Measurements from ENCODE around the gene CLNK.

Gene CLNK

GRCh38 chr4:10688846-10689245 is 4.3 kb upstream of the CLNK start:
- Histone ChIP-seq H4K20me1 (no peaks in the 10 kb centered on the region), H3K27me3 (no peaks in the 10 kb centered on the region), H3K4me3 (no peak overlapping the region), H3K9me3 (no peaks in the 10 kb centered on the region), H3K36me3 (no peaks in the 10 kb centered on the region), H3K4me1 (no peaks in the 10 kb centered on the region), H3K4me2 (no peak overlapping the region), H3K27ac (no peak overlapping the region), H3K9ac (no peak overlapping the region)
- no peak for TF ChIP-seq Cebpa-rat (IDR thresholded peaks at IDR 0.05)

GRCh38 chr4:10688022-10688421 is 3.5 kb upstream of the CLNK start:
- Histone ChIP-seq H3K27ac (no peak overlapping the region), H3K4me2 (no peak overlapping the region), H3K36me3 (no peaks in the 10 kb centered on the region), H4K20me1 (no peaks in the 10 kb centered on the region), H3K4me3 (no peak overlapping the region), H3K27me3 (no peaks in the 10 kb centered on the region), H3K9me3 (no peaks in the 10 kb centered on the region), H3K9ac (no peak overlapping the region), H3K4me1 (no peaks in the 10 kb centered on the region)
- TF ChIP-seq Cebpa-rat (IDR thresholded peaks at IDR 0.05): no peak

GRCh38 chr4:10687526-10687925 is 3.0 kb upstream of the CLNK start:
- H3K4me2 ChIP-seq: no peak overlapping the region
- no peaks in the 10 kb centered on the region for H4K20me1 ChIP-seq
- no peaks in the 10 kb centered on the region for H3K4me1 ChIP-seq
- H3K4me3 ChIP-seq: no peak overlapping the region
- no peak overlapping the region for H3K27ac ChIP-seq
- no peak for TF ChIP-seq Cebpa-rat (IDR thresholded peaks at IDR 0.05)
- H3K27me3 ChIP-seq: no peaks in the 10 kb centered on the region
- H3K36me3 ChIP-seq: no peaks in the 10 kb centered on the region
- no peaks in the 10 kb centered on the region for H3K9me3 ChIP-seq
- no peak overlapping the region for H3K9ac ChIP-seq

GRCh38 chr4:10682397-10682796 is 2.2 kb downstream of the CLNK start:
- no peak overlapping the region for H3K4me3 ChIP-seq
- no peaks in the 10 kb centered on the region for H3K36me3 ChIP-seq
- no peak overlapping the region for H3K27ac ChIP-seq
- H3K9ac ChIP-seq: no peak overlapping the region
- no peak overlapping the region for H3K4me2 ChIP-seq
- H3K4me1 ChIP-seq: no peaks in the 10 kb centered on the region
- peaks cover 5% of the 10 kb centered on the region; the same call in 1 of the 2 replicates for H3K9me3 ChIP-seq
- TF ChIP-seq Cebpa-rat (IDR thresholded peaks at IDR 0.05): no peak
- H4K20me1 ChIP-seq: no peaks in the 10 kb centered on the region
- no peaks in the 10 kb centered on the region for H3K27me3 ChIP-seq

- Histone ChIP-seq H3K27ac (no peak overlapping the region), H3K4me1 (peaks cover 17% of the 10 kb centered on the region)
- no peak for TF ChIP-seq Cebpa-rat (IDR thresholded peaks at IDR 0.05)
These were observed 6.6 kb downstream of the CLNK start for GRCh38 chr4:10677796-10678497.

GRCh38 chr4:10673817-10674369 is 10.7 kb downstream of the CLNK start:
- Histone ChIP-seq H3K27me3 (no peaks in the 10 kb centered on the region), H3K27ac (no peak overlapping the region), H3K9me3 (peaks cover 7% of the 10 kb centered on the region; the same call in 1 of the 2 replicates), H3K4me3 (no peak overlapping the region), H3K4me1 (peaks cover 31% of the 10 kb centered on the region), H3K4me2 (no peak overlapping the region), H3K36me3 (no peaks in the 10 kb centered on the region), H3K9ac (no peak overlapping the region), H4K20me1 (no peaks in the 10 kb centered on the region)
- TF ChIP-seq Cebpa-rat (IDR thresholded peaks at IDR 0.05): no peak

More at GRCh38 chr4:10677796-10678497, 6.6 kb downstream of the CLNK start:
- no peaks in the 10 kb centered on the region for H4K20me1 ChIP-seq
- no peak overlapping the region for H3K4me2 ChIP-seq
- H3K36me3 ChIP-seq: no peaks in the 10 kb centered on the region
- H3K9me3 ChIP-seq: peaks cover 7% of the 10 kb centered on the region; the same call in 1 of the 2 replicates
- no peaks in the 10 kb centered on the region for H3K27me3 ChIP-seq
- no peak overlapping the region for H3K9ac ChIP-seq
- no peak overlapping the region for H3K4me3 ChIP-seq

GRCh38 chr4:10672379-10672778 is 12.2 kb downstream of the CLNK start:
- H3K36me3 ChIP-seq: no peaks in the 10 kb centered on the region
- H3K27me3 ChIP-seq: no peaks in the 10 kb centered on the region
- H3K4me2 ChIP-seq: no peak overlapping the region
- H4K20me1 ChIP-seq: no peaks in the 10 kb centered on the region
- H3K4me1 ChIP-seq: peaks cover 31% of the 10 kb centered on the region
- TF ChIP-seq Cebpa-rat (IDR thresholded peaks at IDR 0.05): no peak
- H3K9ac ChIP-seq: no peak overlapping the region
- no peak overlapping the region for H3K4me3 ChIP-seq
- no peak overlapping the region for H3K27ac ChIP-seq
- peaks cover 2% of the 10 kb centered on the region; the same call in 1 of the 2 replicates for H3K9me3 ChIP-seq

GRCh38 chr4:10671799-10672198 is 12.8 kb downstream of the CLNK start:
- TF ChIP-seq Cebpa-rat (IDR thresholded peaks at IDR 0.05): no peak
- Histone ChIP-seq H3K9me3 (no peaks in the 10 kb centered on the region), H3K27me3 (no peaks in the 10 kb centered on the region), H3K4me2 (peak overlapping the region; percentile 50), H4K20me1 (no peaks in the 10 kb centered on the region), H3K36me3 (no peaks in the 10 kb centered on the region), H3K4me3 (no peak overlapping the region), H3K27ac (no peak overlapping the region), H3K4me1 (peaks cover 30% of the 10 kb centered on the region), H3K9ac (no peak overlapping the region)

GRCh38 chr4:10671366-10671765 is 13.2 kb downstream of the CLNK start:
- H3K4me2 ChIP-seq: peak overlapping the region; percentile 50
- no peaks in the 10 kb centered on the region for H3K36me3 ChIP-seq
- no peaks in the 10 kb centered on the region for H3K27me3 ChIP-seq
- no peak for TF ChIP-seq Cebpa-rat (IDR thresholded peaks at IDR 0.05)
- no peaks in the 10 kb centered on the region for H3K9me3 ChIP-seq
- H4K20me1 ChIP-seq: no peaks in the 10 kb centered on the region
- no peak overlapping the region for H3K4me3 ChIP-seq
- H3K27ac ChIP-seq: no peak overlapping the region
- no peak overlapping the region for H3K9ac ChIP-seq
- H3K4me1 ChIP-seq: peaks cover 26% of the 10 kb centered on the region

GRCh38 chr4:10670321-10670720 is 14.2 kb downstream of the CLNK start:
- no peaks in the 10 kb centered on the region for H3K36me3 ChIP-seq
- no peak for TF ChIP-seq Cebpa-rat (IDR thresholded peaks at IDR 0.05)
- H4K20me1 ChIP-seq: no peaks in the 10 kb centered on the region
- peaks cover 17% of the 10 kb centered on the region for H3K4me1 ChIP-seq
- H3K27me3 ChIP-seq: no peaks in the 10 kb centered on the region
- no peak overlapping the region for H3K27ac ChIP-seq
- no peaks in the 10 kb centered on the region for H3K9me3 ChIP-seq
- H3K4me3 ChIP-seq: no peak overlapping the region
- no peak overlapping the region for H3K9ac ChIP-seq
- H3K4me2 ChIP-seq: no peak overlapping the region
